Bronchial epithelial cell (primary cell): ENCODE data around the gene CSNK1D. TPM values are rescaled to one million over a fixed set of nuclear protein-coding genes. Genes with fewer than 3 reads are reported as not detected.
A peak's percentile ranks its signal among the peaks of the same experiment; 100 is the strongest.
"Not testable (repeated sequence)": the region's sequence is repeated elsewhere in the genome, so short reads cannot be mapped to it uniquely, and the experiment has no call there.

Source experiments
- DNase-seq: peaks from one replicate; pipeline ENCODE4 v3.0.0-alpha.2; 2010; ENCODE audit warnings: low read depth
- FAIRE-seq: peaks from 2 replicates; lab custom pipeline; 2011; peaks lifted over from hg19 to GRCh38; lab: Jason Lieb, UNC
- H3K27me3 ChIP-seq: 2 replicates; pipeline ENCODE4 v1.5.1; 2011; ENCODE audit warnings: low read length; ENCODE audit not compliant: control insufficient read depth, insufficient read depth
- H3K36me3 ChIP-seq: 2 replicates; pipeline ENCODE4 v1.5.1; 2011; ENCODE audit warnings: low read length; ENCODE audit not compliant: control insufficient read depth, insufficient read depth
- H3K4me3 ChIP-seq: 2 replicates; pipeline ENCODE4 v1.5.1; 2011; ENCODE audit warnings: mild to moderate bottlenecking, low read depth, low read length, control low read depth
- CTCF ChIP-seq: IDR thresholded peaks from 2 replicates; pipeline ENCODE4 v1.5.1; 2011; ENCODE audit warnings: mild to moderate bottlenecking, moderate library complexity, low read length, control low read depth, inconsistent platforms; ENCODE audit not compliant: insufficient read depth, severe bottlenecking
- total RNA-seq: library from RNA; depleted of rRNA; stranded (reverse); fragments of >200 nt; gene quantifications from 2 replicates; pipeline ENCODE4 v1.2.1, GENCODE V29; 2014

CSNK1D gene
- total RNA-seq, 1 donor from 2014 or later: 72.4 TPM

- no peak for TF ChIP-seq CTCF
- FAIRE-seq: no peak
- H3K36me3 ChIP-seq: peaks cover 44% of the 10 kb centered on the region
Measured at GRCh38 chr17:82266142-82266541, 7.4 kb downstream of the CSNK1D start.

GRCh38 chr17:82263641-82264040, 9.9 kb downstream of the CSNK1D start:
- TF ChIP-seq CTCF: no peak
- Histone ChIP-seq H3K36me3 (peaks cover 54% of the 10 kb centered on the region), H3K27me3 (no peaks in the 10 kb centered on the region), H3K4me3 (no peak overlapping the region)
- DNase-seq: no peak
- no peak for FAIRE-seq

More at GRCh38 chr17:82266142-82266541, 7.4 kb downstream of the CSNK1D start:
- Histone ChIP-seq H3K4me3 (no peak overlapping the region), H3K27me3 (no peaks in the 10 kb centered on the region)
- DNase-seq: no peak

GRCh38 chr17:82262344-82262743, 11.2 kb downstream of the CSNK1D start:
- FAIRE-seq: no peak
- H3K27me3 ChIP-seq: no peaks in the 10 kb centered on the region
- DNase-seq: no peak
- H3K36me3 ChIP-seq: peaks cover 61% of the 10 kb centered on the region
- no peak overlapping the region for H3K4me3 ChIP-seq
- TF ChIP-seq CTCF: no peak

GRCh38 chr17:82259972-82260961, 13.2 kb downstream of the CSNK1D start:
- H3K36me3 ChIP-seq: peaks cover 58% of the 10 kb centered on the region
- peak; percentile 85 for FAIRE-seq
- H3K27me3 ChIP-seq, H3K4me3 ChIP-seq, DNase-seq: not testable (repeated sequence)

- DNase-seq (no peak), FAIRE-seq (no peak)
- no peaks in the 10 kb centered on the region for H3K27me3 ChIP-seq
- H3K4me3 ChIP-seq: no peak overlapping the region
- TF ChIP-seq CTCF: no peak
- H3K36me3 ChIP-seq: peaks cover 51% of the 10 kb centered on the region
Measured at GRCh38 chr17:82258555-82258954, 14.9 kb downstream of the CSNK1D start.

GRCh38 chr17:82257473-82257872, 16.0 kb downstream of the CSNK1D start:
- Histone ChIP-seq H3K4me3 (no peak overlapping the region), H3K27me3 (no peaks in the 10 kb centered on the region), H3K36me3 (peaks cover 55% of the 10 kb centered on the region)
- DNase-seq (peak; percentile 22), FAIRE-seq (no peak)
- no peak for TF ChIP-seq CTCF
